HG03460 (cell line): Measurements from ENCODE around the gene PHYKPL.
"Not testable (repeated sequence)": the region's sequence is repeated elsewhere in the genome, so short reads cannot be mapped to it uniquely, and the experiment has no call there.

ENCODE experiments used
- ATAC-seq: cut with Tn5 transposase; IDR thresholded peaks from one replicate; pipeline ENCODE4 v1.9.1; 2021; ENCODE audit not compliant: unreplicated experiment

PHYKPL gene

DNA sequence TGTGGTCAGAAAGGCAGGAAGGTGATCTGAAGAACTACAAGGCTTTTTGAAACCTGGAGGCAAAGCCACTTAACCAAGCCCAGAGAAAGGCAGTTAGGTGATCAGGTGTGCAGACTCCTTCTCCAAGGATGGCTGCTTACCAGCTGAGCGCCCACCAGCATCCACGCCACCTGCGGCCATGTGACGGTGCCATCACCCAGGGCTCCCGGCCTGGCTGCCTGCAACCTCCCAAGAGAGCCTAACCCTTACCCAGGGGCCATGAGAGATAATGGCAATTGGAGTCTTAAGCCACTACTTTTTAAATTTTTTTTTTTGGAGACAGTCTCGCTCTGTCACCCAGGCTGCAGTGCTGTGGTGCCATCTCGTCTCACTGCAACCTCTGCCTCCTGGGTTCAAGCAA, 33.1 kb upstream of the PHYKPL start:
- no peak for ATAC-seq

DNA sequence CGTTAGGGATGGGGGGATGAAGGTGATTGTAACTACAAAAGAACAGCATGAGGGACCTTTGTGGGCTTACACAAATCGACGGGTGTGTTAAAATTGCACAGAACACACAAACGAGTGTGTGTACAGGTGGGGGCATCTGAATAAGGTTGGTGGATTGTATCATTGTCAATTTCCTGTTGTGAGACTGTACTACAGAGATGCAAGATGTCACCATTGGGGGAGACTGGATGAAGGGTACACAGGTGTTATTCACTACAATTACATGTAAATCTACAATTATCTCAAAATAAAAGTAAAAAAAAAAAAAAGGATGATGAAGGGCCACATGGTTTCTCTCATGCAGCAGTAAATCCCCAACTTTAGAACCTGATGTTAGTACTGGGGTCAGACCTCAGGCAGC, 31.4 kb upstream of the PHYKPL start:
- no peak for ATAC-seq

DNA sequence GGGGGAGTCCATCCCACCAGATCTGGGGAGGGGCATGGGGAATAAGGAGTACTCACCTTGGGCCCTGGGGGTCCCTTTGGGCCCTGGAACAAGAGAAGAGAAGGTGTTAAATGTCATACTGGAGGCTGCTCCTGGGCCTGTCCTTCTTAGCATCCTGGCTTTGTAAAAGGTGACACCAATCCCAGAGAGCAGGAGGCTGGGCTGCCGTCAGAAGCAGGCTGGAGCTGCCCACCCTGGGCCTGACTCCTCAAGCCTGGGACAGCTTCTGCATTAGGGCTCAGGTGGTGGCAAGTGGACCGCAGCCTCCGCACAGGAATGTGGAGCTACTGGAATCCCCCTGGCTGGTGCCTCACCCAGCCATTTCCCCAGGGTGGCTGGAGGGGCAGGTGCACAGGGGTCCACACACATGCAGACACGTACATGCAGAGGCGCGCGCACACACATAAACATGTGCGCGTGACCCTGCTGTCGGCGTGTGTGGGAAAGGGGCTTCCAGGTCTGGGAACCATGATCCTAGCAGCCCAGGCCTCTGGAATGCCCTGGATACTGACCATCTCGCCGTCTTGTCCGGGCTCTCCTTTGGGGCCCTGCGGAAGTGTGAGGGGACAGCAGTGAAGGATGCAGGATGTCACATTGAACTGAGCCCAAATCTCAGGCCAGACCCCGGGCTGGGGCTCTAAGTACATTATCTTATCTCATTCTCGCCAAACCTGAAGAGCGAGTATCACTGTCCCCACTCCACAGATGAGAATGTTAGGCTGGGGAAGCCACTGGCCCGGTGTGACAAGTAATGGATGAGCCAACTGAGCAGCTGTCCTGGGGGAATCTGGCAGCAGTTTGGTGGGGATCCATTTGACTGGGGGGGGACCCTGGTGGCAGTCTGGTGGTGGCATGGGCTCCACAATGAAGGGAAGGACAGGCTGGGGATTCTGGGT, 29.3 kb upstream of the PHYKPL start:
- ATAC-seq = no peak

DNA sequence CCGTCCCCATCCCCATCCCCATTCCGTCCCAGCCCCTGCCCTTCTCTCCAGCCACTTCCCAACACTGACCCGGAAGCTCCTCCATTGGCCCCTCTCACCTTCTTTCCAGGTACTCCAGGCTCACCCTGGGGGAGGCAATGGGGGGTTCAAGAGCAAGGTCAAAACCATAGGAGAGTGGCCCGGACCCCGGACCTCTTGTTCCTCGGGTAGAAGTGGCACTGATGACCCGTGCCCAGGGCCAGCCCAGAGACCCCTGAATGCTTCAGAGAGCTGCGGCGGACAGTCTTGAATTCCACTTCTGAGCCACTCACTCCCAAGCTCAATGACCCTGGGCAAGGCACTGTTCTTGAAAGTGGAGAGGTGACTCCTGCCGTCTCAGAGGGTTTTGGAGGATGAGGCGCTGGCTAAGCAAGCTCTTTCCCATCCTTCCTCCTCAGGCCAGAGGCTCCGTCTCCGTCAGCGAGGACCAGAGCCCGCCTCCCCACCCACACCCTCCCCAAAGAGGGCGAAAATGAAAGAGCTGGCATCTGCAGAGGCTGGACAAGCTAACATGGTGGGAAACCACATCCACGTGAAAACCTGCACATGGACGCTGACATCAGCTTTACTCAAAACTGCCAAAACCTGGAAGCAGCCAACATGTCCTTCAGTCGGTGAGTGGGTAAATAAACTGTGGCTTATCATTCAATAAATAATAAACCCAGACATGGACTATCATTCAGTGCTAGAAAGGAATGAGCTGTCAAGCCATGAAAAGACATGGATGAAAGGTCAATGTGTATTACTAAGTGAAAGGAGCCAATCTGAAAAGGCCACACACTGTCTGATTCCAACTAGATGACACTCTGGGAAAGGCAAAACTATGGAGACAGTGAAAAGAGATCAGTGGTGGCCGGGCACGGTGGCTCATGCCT, 27.3 kb upstream of the PHYKPL start:
- ATAC-seq = no peak

DNA sequence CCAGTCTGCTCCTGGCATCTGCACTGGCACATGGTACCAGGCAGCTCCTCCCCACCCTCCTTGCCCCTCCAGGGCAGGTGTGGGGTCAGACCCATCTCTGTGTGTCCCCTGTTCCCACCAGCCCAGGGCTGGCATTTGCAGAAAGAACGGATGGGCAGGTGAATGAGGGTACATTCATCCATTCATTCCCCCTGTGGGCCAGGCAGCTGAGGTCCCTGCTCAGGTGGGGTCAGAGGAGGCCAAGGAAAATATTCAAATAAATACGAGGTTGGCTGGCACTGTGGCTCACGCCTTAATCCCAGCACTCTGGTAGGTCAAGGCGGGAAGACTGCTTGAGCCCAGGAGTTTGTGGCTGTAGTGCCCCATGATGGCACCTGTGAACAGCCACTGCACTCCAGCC, 25.0 kb upstream of the PHYKPL start:
- no peak for ATAC-seq

DNA sequence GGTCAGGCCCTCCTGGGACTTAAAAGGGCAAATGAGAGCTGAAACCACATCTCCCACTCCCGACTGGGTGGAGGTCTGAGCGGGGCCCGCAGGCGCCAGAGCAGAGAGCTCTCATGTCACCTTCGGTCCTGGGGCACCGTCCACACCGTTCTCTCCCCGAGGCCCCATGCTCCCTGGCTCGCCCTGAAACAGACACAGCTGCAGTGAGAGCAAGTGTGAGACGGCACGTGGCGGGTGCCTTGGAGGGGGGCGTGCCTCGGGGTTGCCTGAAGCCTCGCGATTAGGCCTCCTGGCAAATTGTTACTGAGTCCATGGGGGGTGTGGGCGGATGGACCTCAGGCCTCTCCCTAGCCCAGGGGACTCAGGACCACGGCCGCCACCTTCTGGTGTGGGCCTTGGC, 24.1 kb upstream of the PHYKPL start:
- no peak for ATAC-seq

DNA sequence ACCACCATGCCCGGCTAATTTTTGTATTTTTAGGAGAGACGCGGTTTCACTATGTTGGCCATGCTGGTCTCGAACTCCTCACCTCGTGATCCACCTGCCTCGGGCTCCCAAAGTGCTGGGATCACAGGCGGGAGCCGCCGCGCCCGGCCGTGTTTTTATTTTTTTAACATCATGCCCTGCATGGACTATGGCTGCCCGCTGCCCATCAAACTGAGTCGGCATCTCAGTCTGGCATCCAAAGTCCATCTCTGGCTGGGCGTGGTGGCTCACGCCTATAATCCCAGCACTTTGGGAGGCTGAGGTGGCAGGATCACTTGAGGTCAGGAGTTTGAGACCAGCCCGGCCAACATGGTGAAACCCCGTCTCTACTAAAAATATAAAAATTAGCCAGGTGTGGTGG, 21.0 kb upstream of the PHYKPL start:
- not testable (repeated sequence) for ATAC-seq

DNA sequence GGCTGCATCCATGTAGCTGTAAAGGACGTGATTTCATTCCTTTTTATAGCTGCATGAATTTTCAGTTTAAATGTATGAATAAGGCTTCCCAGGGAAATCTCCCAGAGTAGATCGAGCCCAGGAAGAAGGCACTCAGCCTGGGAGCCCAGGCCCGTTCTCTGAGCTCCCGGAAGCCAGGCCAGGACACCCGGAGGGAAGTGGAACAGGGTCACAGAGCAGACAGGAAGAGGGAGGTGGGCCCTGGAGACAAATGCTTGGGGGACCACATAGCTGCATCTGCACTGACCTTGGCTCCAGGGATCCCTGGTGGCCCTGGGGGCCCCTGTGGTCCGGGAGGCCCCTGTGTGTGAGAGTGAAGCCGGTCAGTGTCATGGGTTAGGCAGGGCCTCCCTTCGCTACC, 19.7 kb upstream of the PHYKPL start:
- no peak for ATAC-seq

DNA sequence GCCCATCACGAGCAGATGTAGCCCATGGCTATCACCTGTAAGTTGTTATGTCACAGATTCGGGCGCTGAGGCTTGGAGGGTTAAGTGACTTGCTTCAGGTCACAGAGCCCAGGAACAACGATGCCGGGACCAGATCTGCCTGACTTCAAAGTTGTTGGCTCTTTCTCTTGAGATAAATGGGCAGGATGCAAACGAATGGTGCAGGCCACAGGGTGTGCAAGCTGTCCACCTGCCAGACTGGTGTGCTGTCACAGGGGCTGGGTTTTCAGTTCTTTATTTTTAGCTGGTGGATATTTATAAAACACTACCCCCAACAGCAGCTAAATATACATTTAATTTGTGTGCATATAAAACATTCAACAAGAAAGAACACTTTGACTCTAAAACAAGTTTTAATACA, 17.7 kb upstream of the PHYKPL start:
- ATAC-seq = no peak

DNA sequence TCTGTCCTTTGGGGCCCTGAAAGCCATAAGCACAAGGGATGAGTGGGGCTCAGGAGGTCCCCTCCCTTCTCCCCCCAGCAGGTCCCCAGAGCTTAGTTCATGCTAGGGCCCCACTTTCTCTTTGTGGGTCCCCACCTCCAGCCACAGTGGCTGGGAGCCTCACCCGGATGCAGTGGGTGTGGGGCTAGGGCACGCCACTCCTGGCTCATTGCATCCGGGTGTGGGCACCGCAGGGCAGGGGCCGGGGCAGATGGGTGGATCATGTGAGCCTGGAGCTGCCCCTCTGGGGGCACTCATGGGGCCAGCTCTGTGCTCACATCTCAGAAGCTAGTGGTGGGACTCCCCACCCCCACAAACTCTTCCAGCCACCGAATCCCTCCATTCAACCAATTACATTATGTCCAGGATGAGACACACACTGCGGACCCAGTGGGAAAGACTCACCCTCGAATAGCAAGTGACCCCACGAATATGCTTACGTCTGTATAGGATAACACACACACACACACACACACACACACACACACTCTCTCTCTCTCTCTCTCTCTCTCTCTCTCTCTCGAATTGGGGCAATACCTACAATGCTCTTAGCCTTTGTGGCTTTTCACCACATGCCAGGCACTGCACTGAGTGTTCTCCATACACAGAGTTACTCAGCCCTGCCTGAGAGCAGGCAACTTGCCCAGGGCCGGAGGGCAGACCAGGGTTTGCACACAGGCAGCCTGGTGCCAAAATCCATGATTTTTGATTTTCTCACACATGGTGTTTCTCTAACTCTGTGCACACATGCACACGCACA, 16.8 kb upstream of the PHYKPL start:
- ATAC-seq = no peak

DNA sequence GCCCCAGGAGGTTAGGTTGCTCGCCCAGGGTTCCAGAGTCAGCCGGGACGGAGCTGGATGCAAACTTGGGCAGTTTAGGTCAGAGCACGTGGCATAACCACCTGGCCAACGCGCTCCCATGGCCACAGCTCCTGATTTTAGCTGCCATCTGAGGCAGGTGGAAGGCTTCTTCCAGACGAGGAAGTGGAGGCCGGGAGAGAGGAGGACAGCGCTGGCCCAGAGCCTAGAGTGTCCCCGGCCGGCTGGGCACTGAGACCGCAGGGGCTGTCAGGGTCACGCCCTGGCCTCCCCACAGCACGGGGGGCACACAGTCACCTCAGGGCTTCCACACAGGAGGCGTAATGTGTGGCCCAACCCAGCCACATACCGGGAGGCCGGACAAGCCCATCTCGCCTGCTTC, 16.1 kb upstream of the PHYKPL start:
- ATAC-seq = no peak

DNA sequence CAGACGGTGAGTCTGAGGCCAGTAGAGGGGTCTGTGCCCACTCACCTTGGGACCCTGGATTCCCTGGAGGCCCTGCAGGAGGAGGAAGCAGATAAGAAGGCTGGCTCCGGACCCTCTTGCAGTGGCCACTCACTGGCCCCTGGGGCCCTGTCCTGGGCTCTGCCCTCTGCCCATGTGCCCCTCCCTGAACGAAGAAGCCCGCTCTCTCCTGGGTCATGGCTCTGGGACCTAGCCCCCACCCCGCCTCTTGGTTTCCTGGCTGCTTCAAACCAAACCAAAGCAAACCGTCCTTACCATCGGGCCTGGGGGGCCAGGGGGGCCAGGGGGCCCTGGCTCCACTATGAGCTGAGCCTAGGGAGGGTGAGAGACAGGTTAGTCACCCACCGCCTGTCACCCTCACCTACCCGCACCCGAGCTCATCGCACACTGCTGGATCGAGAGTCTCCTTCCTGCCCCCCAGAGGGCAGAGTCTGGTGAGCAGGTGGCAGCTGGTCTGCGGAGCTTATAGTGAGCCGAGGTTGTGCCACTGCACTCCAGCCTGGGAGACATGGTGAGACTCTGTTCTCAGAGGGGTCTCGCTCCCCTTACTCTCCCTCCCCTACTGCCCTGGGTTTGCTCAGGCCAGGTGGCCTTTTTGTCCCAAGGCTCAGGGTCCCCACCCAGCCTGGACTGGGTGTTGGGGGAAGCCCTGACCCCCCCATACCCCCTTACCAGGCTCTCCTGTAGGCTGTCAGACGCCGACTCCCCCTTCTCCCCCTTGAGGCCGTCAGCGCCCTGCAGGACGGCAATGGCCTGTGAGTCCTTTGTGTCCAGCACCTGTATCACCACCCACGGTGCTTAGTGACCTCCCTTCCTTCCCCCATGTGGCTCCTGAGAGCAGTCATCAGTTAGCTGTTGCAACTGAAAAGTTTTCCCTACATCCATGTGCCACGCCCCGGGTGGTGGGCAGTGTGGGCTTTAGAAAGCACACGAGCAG, 15.2 kb upstream of the PHYKPL start:
- no peak for ATAC-seq

DNA sequence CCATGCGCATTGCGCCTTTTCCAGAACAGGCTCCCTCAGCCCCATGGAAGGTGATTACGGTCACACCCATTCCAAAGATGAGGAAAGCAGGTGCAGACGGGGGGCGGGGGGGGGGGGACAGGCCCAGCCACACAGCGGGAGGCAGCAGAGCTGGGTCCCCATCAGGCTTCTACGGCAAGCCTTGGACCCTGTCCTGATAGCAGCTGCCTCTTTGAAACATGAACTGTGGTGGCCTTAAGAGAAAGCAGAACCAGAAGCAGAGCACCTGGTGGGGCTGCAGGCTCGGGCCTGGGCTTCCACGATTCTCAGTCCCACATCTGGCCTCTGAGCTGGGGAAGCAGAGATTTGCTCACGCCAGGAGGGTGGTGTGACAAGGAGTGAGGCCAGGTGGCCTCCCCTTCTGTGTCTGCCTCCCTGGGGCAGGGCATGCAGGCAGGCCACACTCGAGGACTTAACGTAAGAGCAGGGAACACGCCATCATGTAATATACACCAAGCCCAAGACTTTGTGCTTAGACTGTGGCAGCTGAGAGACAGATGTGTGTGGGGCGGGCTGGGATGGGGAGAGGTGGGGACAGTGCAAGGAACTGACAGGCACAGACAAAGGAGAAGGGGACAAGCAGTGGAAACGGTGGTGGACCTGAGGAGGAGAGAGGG, 14.2 kb upstream of the PHYKPL start:
- ATAC-seq = no peak

DNA sequence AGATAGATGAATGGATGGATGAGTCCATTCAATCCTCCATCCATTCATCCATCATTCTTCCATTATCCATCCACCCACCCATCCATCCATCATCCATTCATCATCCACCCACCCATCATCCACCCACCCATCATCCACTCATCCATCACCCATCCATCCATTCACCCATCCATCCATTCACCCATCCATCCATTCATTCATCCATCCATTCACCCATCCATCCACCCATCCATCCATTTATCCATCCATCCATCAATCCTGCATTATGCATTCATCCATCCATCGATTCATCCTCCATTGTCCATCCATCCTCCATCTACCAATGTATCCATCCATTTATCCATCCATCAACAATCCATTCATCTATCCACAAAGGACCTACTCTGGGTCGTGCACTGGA, 12.8 kb upstream of the PHYKPL start:
- ATAC-seq = no peak

DNA sequence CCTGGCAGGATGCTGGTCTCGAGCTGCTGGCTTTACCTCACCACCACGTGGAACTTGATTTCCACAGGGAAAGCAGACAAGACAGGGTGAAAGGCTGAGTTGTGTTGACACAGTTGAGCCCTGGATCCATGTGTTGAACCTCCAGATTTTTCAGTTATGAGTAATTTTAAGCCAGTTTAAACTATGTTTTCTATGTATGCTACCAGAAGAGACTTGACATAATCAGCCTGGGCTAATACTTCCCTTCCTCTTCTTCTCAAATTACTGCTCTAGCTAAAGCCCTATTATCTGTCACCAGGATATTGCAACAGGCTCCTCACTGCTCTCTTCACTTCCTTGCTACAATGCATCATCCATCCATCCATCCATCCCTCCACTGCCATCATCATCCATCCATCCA, 12.0 kb upstream of the PHYKPL start:
- no peak for ATAC-seq

DNA sequence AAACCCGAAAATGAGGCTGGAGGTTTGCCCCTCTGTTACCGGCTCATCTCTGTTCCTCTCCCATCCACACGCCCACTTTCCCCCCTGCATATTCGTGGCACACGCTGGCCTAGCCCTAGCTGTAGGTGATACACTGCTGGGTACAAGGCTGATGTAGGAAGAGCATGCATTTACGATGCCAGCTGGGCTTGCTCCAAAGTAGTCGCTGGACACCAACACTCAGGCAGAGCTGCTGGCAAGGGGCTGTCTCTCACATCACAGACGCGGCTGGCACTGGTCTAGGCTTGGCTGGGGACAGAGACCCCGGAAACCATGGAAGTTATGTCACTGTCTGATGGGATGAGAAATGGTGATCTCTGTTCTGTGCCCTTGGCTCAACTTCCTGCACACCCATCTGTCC, 9.8 kb upstream of the PHYKPL start:
- ATAC-seq = no peak

DNA sequence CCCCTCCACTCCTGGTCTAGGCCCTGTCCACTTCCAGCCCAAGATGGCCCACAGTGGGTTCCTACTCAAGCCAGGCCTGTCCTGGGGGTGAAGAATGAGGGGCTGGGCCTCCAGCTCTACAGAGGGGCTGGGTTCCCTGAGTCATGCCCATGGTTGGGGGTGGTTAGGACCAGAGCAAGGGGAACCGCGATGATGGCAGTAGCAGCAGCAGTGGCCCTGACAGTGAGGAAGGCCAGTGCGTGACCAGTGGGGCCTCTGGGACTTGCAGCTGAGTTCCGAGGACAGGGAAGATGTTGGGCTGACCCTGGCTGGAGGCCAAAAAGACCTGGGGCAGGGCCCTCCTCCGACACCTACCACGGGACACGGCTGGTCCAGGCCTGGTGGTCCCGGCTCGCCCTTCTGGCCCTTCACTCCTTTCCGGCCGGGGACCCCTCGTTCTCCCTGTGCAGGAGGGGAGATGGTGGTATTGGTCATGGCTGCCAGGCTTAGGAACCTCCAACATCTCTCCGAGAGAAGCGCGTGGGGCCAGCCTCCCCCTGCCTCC, 9.2 kb upstream of the PHYKPL start:
- no peak for ATAC-seq

DNA sequence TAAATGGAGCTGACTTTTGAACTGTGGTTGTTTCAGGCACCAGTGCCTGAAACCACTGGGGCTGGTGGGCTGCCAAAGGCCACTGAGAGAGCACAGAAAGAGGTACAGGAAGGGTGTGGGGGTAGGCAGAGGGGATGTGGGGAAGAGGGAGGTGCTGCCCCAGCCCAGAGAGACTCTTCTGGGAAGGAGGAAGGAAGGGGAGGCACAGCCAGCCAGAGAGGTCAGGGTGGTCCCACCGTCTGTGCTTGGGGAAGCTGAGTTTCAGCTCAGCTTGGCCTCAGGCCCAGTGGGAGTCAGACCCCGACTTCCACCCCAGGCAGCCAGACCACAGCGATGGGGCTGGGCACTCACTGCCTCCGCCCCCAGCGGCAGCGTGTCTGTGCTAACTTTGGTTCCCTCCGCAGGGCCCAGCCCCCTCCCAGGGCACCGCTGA, 8.6 kb upstream of the PHYKPL start:
- no peak for ATAC-seq

DNA sequence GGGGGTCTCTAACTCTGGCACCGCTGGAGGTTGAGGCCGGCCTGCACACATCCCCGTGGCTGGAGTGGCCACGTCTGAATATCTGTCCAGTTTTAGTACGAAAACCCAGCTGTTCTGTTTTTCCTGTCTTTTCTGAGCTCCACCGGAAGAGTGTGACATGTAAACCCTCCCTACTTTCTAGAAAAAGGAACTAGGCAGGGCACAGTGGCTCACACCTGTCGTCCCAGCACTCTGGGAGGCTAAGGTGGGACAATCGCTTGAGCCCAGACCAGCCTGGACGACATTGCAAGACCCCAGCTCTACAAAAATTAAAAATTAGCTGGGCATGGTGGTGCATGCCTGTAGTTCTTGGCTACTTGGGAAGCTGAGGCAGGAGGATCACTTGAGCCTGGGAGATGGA, 8.2 kb upstream of the PHYKPL start:
- no peak for ATAC-seq
